Hematopoietic multipotent progenitor cell treated with erythropoietin and hydrocortisone succinate and interleukin-3 and kit ligand, for 8 days (in vitro differentiated cells): ENCODE data around the gene CLEC7A.

ENCODE experiments used
- DNase-seq: peaks from one replicate; pipeline ENCODE4 v3.0.0-alpha.2; 2015

The CLEC7A gene

DNA sequence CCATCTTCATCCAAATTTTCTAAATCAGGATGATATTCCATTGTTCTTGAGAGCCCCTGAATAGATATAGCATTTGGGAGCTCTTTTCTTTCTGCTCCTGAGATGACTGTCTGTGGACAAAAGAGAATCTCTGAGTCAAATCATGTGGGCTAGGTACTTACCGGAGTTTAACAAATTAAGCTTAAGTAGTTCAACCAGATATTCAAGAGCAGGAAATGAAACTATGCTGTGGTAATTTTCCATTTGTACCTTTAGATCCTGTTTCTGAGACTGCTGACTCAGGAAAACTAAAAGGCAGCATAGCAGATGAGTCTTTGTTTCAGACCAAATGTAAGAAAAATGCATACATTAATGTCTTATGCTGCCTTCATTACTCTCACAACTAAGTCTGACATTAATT lies at the start of gene CLEC7A:
CLEC7A (minus strand) TSS at position 158 of the 400 bp plus-strand sequence; CDS start at position 41, 117 bp downstream.
- no peak for DNase-seq

DNA sequence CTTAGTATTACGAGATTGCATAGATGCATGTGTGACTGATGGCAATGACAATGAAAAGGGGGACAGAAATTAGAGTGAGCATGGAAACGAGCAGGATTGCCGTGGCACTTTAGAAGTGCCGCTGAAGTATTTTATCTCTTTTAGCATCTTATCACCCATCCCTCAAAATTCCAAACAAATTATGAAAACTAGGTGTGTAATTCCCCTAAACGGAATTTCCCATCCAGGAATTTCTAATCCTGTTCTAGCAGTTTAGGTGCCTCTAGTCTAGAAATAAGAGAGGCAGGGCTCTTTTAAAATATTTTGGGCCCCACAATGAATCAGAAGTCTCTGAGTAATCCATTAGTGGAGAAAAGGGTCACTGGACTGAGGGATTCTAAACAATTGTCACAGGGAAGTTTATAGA lies 49.8 kb upstream of the CLEC7A start:
- DNase-seq = no peak

- DNase-seq = no peak
Observed at GRCh38 chr12:10178821-10179220, 48.8 kb upstream of the CLEC7A start, which contains the start of gene TMEM52B. Gene TMEM52B (plus strand): TSS chr12:10179032. CDS start chr12:10179575, 543 bp downstream.

- no peak for DNase-seq
Observed at GRCh38 chr12:10175846-10176636, 46.0 kb upstream of the CLEC7A start.

- no peak for DNase-seq
Observed at GRCh38 chr12:10174986-10175614, 45.1 kb upstream of the CLEC7A start.

GRCh38 chr12:10171973-10172728 lies 42.2 kb upstream of the CLEC7A start, which contains the start of gene OLR1:
Gene OLR1 (minus strand): TSS chr12:10172132. CDS start chr12:10172077, 55 bp downstream.
- no peak for DNase-seq

GRCh38 chr12:10170216-10170615 lies 40.2 kb upstream of the CLEC7A start:
- no peak for DNase-seq

DNA sequence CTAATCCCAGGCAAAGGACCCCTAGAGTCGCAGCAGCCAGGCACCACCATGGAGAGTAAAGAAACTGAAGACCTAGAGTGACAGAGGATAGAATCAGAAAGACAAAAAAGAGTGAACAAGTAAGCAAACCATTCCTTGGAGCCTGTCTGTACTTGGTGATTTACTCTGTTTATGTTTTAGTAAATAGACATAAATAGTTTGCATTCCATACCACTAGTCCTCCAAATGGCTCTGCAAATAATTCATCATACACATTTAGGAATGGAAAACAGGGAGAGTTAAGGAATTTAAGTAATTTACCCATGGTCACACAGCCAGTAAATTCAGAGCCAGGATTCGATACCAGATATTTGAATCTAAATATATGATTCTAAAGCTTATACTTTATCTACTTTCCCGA lies 39.1 kb upstream of the CLEC7A start:
- DNase-seq = no peak

DNA sequence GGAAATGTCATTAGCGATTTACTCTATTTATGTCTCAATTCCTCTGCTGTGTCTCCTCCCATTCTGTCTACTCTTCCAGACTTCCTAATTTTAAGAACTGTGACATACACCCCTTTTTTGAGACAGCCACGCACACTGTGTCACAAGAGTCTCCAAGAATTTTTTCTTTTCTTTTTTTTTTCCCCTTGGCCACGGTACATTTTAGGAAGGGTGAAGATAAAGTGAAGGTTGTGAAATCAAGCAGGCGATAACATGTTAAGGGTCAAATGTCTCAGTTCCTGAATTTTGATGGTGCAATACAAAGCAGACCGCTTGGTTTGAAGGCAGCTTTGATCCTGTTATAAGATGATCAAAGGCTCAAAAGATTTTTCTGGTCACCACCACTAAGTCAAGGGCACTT lies 37.6 kb upstream of the CLEC7A start:
- peak; percentile 9 for DNase-seq

DNA sequence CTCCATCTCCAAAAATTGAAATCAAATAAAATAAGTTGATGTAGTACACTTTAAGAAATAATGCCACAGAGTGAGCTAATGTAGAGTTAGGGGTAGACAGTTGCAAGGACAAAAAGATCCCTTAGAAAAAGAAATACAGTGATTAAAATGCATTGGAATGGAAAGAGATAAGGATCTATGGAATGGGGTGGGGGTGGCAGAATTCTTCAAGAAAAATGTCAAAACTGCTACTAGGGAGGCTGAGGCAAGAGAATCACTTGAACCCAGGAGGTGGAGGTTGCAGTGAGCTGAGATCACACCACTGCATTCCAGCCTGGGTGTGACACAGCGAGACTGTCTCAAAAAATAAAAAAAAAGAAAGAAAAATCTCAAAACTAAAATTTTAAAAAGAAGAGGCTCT lies 35.4 kb upstream of the CLEC7A start:
- DNase-seq = no peak

GRCh38 chr12:10163084-10163483 lies 33.1 kb upstream of the CLEC7A start:
- no peak for DNase-seq

DNA sequence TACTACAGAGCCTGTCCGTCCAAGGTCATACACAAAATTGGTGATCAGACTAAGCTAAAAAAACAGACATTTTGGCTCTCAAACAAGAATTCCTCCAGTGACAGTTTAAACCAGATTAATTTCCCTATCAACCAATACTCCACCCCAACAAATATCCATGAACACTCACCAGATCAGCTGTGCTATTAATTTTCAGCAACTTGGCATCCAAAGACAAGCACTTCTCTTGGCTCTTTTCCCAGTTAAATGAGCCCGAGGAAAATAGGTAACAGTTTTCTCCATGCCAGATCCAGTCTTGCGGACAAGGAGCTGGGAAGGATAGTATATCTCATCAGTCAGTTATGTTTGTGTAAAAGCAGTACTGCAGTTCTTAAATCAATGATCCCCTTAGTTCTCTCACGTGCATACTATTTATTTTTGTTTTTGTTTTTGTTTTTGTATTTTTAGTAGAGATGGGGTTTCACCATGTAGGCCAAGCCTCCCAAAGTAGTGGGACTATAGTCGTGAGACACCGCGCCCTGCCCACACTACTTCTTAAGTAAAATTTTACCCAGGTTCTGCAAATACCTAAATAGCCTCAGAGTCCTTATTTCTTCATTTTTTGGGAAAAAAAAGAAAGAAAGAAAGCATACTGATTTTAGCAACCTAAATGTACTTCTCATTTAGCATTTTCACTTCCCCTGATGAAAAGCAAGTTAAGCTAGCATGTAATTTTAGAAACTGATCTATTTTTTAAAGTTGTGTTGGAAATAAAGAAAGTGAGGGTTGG lies 30.8 kb upstream of the CLEC7A start:
- no peak for DNase-seq

- DNase-seq = no peak
Observed at GRCh38 chr12:10159280-10159679, 29.3 kb upstream of the CLEC7A start.

DNA sequence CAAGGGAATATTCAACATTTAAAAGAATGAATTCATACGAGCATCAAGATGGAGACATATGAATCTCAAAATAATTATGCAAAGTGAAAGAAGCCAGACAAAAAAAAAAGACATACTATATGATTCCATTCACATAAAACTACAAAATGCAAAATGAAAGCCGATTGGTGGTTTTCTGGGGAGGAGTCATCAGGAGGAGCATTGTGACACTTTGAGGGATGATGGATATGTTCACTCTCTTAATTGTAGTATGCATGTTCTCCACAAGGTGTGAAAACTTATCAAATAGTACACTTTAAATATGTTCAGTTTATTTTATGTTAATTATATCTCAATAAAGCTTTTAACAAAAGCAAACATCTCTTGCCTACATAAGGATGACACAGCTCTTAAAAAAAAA lies 28.4 kb upstream of the CLEC7A start:
- DNase-seq = no peak

DNA sequence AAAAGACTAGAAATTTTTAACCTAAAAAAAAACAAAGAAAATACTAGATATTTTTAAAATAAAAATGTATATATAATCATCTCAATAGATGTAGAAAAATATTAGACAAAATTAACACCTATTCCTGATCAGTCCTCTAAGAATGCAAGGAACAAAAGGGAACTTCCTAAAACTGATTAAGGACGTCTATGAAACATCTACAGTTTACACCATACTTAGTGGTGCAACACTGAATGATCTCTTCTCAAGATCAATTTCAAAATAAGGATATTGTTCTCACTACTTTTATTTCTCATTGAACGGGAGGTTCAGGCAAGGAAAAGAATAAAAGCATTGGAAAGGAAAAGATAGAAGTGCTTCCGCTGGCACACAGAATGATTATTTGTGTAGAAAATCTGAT lies 26.0 kb upstream of the CLEC7A start:
- no peak for DNase-seq

- no peak for DNase-seq
Observed at GRCh38 chr12:10154145-10154496, 24.1 kb upstream of the CLEC7A start.

- DNase-seq = peak; percentile 61
Observed at GRCh38 chr12:10153271-10154144, 23.5 kb upstream of the CLEC7A start.

GRCh38 chr12:10151621-10152020 lies 21.6 kb upstream of the CLEC7A start:
- no peak for DNase-seq

DNA sequence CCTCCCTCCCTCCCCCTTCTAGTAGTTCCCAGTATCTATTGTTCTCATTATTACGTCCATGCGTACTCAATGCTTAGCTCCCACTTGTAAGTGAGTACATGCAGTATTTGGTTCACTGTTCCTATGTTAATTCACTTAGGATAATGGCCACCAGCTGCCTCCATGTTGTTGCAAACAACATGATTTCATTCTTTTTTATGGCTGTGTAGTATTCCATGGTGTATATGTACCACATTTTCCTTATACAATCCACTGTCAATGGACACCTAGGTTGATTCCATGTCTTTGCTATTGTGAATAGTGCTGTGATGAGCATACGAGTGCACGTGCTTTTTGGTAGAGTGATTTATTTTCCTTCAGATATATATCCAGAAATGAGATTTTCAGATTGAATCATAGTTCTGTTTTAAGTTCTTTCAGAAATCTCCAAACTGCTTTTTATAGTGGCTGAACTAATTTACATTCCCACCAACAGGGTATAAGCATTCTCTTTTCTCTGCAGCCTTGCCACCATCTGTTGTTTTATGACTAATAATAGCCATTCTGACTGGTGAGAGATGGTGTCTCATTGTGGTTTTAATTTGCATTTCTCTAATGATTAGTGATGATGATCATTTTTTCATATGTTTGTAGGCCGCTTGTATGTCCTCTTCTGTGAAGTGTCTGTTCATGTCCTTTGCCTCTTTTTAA lies 17.9 kb upstream of the CLEC7A start:
- DNase-seq = no peak

DNA sequence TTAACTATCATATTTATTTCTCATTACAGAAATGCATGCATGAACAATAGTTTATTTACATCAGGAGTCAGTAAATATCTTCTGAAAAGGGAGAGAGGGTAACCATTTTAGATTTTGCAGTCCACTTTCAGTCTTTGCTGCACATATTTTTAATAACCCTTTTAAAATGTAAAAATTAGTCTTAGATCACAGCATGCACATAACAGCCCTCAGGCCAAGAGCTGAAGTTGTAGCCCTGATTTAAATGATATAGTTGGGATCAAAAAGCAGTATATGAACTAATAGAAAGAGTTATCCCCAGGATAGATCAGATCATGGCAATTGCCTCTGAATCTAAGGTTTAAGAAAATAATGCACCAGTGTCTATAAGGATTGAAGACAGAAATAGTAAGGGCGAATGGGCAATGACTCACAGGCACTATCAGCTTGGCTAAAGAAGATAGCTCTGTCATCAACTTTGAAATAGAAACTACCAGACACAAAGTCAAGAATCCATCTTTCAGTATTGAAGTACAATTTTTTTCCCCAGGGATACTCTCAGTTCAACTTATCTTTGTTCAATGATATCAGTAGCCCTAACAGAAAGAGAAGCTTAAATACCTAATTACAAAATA lies 13.1 kb upstream of the CLEC7A start:
- no peak for DNase-seq

GRCh38 chr12:10140001-10140400 lies 10.0 kb upstream of the CLEC7A start:
- peak; percentile 69 for DNase-seq
